NAMALWA (cell line): Measurements from ENCODE around the gene ZNF205.

ENCODE experiments used
- DNase-seq: peaks from one replicate; pipeline ENCODE4 v3.0.0-alpha.2; 2015; ENCODE audit warnings: low spot score

Gene ZNF205

DNA sequence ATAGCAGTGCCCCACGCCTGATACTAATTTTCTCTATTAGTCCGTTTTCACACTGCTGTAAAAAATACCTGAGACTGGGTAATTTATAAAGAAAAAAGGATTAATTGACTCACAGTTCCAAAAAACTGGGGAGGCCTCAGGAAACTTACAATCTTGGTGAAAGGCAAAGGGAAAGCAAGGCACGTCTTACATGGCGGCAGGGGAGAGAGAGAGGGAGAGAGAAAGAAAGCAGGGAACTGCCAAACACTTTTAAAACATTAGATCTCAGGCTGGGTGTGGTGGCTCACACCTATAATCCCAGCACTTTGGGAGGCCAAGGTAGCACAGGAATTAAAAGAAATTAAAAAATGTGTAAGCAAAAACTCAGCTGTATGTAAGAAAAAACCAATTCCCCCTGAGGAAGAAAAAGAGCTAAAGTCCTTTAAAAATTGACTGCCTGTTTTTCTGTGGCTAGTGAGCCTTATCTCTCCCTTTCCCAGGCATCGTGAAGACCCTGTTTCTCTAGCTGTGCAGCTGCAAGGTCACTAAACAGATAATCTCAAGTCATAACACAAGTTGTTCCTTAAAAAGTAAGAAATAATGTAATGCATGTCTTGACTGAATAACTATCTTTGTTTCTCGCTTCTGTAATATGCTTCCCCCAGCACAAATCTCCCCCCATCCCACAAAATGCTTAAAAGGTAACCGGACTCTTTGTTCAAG, 27.3 kb upstream of the ZNF205 start:
- DNase-seq, result no peak

DNA sequence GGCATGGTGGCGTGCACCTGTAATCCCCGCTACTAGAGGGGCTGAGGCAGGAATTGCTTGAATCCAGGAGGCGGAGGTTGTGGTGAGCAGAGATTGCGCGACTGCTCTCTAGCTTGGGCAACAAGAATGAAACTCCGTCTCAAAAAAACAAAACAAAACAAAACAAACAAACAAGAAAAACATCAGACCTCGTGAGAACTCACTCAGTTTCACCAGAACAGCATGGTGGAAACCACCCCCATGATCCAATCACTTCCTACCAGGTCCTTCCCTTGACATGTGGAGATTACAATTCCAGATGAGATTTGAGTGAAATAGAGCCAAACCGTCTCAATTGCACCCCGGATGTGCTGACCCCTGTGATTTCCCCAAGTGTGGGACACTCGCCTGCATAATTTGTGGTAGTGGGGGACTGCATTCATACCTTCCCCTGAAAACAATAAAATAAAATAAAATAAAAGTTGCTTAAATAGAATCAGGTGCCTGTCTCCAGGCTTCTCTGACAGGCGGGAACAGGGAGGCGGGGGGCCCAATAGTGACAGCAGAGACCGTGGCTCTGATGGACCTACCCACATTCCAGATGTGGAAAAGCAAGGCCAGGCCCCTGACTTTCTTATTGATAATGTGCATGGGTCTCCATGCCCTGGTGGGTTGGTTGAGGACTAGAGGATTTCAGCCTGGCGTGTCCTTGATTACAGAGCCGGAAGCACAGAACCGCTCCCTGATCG, 26.4 kb upstream of the ZNF205 start:
- DNase-seq, result no peak

- no peak for DNase-seq
Observed at GRCh38 chr16:3086596-3087242, 25.7 kb upstream of the ZNF205 start.

GRCh38 chr16:3087243-3088235, 24.8 kb upstream of the ZNF205 start:
- DNase-seq, result no peak

GRCh38 chr16:3088450-3088849, 23.9 kb upstream of the ZNF205 start:
- no peak for DNase-seq

GRCh38 chr16:3088925-3089716, 23.3 kb upstream of the ZNF205 start:
- no peak for DNase-seq

DNA sequence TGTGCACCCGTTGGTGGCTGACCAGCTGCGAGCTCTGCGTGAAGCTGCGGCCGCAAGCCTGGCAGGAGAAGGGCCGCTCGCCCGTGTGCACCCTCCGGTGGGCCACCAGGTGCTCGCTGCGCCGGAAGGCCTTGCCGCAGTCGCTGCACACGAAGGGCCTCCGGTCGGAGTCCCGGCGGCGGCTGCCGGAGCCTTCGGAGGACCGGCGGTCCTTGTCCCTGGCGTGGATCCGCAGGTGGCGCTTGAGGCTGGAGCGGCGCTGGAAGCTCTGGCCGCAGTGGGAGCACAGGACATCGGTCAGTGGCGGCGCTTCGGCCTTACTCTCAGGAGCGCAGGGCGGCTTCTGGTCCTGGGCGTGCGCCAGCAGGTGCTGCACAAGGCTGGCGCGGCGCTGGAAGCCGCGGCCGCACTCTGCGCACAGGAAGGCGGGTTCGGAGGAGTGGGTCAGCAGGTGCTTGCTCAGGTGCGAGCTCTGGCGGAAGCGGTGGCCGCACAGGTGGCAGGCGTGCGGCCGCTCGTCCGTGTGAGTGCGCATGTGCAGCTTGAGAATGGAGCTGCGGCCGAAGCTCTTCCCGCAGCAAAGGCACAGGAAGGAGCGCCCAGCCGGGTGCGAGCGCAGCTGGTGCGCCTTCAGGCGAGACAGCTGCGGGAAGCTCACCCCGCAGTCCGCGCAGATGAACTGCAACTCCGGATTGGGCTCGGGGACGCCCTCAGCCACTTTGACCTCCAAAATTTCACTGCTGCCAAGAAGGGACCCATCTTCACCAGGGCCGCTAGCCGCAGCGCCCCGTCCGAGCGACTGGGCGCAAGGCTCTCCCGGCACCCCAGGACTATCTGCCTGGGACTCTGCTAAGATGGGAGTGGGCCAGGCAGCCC, 22.4 kb upstream of the ZNF205 start:
- no peak for DNase-seq

DNA sequence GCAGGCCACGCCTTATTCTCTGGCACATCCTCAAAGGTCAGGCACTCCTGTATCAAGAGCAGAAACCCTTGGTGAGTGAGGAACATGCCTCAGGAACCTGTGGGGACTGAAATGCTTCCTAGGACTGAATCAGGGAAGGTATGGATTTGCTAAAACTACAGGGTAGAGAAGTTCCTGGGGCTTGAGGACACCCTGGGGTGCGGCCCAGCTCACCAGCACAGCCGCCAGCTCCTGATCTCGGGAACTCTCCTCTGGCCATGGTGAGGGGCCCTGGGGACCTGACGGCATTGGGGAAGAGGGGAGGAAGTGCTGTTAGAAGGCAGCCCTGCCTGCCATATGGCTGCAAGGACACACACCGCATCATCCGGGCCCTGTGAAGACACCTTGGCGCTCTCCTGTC, 20.8 kb upstream of the ZNF205 start:
- DNase-seq, result no peak

GRCh38 chr16:3092501-3092941, 19.9 kb upstream of the ZNF205 start:
- no peak for DNase-seq

- peak; percentile 78 for DNase-seq
Observed at GRCh38 chr16:3094289-3095027, 17.9 kb upstream of the ZNF205 start.

- peak; percentile 80 for DNase-seq
Observed at GRCh38 chr16:3095869-3096268, 16.5 kb upstream of the ZNF205 start.

- no peak for DNase-seq
Observed at GRCh38 chr16:3096362-3096761, 16.0 kb upstream of the ZNF205 start.

DNA sequence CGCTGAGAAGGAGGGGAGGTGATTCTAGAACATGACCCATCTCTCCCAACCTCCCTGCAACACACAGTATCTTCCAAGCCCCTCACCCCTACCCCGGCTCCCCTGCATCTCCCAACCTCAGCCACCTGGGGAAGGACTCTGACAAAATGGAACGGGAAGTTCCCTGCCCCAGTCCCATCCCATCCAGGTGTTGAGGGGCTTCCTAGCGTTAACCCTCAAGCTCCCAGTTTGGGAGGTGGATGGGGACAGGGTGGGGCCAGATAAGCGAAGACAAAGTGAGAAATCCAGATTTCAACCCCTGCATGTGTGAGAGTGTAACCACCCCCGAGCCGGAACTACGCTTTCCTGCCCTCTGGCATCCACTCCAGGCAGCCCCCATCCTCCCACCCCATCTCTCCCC, 15.1 kb upstream of the ZNF205 start:
- no peak for DNase-seq

GRCh38 chr16:3098459-3099394, 13.7 kb upstream of the ZNF205 start, which contains the start of gene ZSCAN10:
Gene ZSCAN10 (minus strand): TSS chr16:3099294. CDS start chr16:3092937, 6,357 bp downstream.
- no peak for DNase-seq

DNA sequence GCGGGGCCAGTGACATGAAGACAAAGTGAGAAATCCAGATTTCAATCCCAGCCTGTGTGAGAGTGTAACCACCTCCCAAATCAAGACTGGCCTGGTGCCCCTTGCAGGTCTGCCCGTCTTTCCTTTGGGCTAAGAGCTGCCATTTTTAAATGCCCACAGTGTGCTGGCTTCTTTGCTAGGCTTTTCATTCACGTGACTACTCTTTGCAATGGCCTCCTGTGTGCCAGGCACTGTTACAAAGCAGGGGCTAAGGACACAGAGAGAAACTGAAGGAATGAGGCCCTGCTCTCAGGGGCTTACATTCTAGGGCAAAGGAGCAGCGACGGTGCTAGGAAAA, 13.0 kb upstream of the ZNF205 start:
- no peak for DNase-seq

GRCh38 chr16:3099732-3100499, 12.5 kb upstream of the ZNF205 start:
- DNase-seq, result peak; percentile 89
